SK-N-MC (cell line): ENCODE data around the gene PRKAB2.

Source experiments
- EZH2 ChIP-seq: fragments of 200-600 bp; sonication (generic); IDR thresholded peaks from one replicate; pipeline ENCODE4 v1.6.1; 2017; ENCODE audit warnings: antibody characterized with exemption
- FOXP2 ChIP-seq: optimal IDR thresholded peaks from 2 replicates; pipeline ENCODE3; 2011; ENCODE audit warnings: mild to moderate bottlenecking, moderate library complexity; ENCODE audit not compliant: insufficient read depth; ENCODE audit errors: extremely low read length, control extremely low read depth
- POLR2AphosphoS5 ChIP-seq: IDR thresholded peaks from 2 replicates; pipeline ENCODE4 v1.6.1; 2012; ENCODE audit warnings: mild to moderate bottlenecking, low read depth, low read length, borderline replicate concordance

DNA sequence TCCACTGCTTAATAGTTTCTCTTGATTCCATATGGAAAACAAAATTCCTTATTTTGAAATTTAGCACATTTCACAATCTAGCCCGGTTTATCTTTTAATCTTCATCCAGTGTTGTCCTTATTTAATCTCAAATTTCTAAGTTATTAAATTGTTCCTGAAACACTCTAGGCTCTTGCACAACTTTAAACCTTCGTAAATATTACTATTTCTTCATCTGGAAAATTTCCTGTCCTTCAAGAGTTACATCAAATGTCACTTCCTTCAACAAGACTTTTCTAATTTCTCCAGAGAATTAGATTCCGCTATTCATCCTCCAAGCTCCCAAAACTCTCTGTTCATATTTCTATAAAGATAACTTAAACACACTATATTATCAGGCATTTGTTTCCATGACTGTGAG is 46.3 kb upstream of the PRKAB2 start:
- TF ChIP-seq EZH2 (no peak), POLR2AphosphoS5 (no peak), FOXP2 (no peak)
